Esophagus squamous epithelium (tissue), 4 donors: Measurements from ENCODE around the gene PAK6.

Experiments
- POLR2A ChIP-seq, 4 donors: fragments of 450-650 bp; IDR thresholded peaks; one replicate each; pipeline ENCODE4 v1.6.1; 2017; ENCODE audit warnings: antibody characterized with exemption in 4 of 4, mild to moderate bottlenecking in 4 of 4, moderate library complexity in 3 of 4
- TF ChIP-seq, protein P1 (sequence below), 6 experiments: fragments of 450-650 bp in 4 of 6; fragments of 200-600 bp in 2 of 6; sonication (generic) in 2 of 6; IDR thresholded peaks; one replicate each; pipeline ENCODE4 v1.5.1; 2016 to 2019; ENCODE audit warnings: antibody characterized with exemption in 6 of 6, mild to moderate bottlenecking in 4 of 6, moderate library complexity in 4 of 6

DNA sequence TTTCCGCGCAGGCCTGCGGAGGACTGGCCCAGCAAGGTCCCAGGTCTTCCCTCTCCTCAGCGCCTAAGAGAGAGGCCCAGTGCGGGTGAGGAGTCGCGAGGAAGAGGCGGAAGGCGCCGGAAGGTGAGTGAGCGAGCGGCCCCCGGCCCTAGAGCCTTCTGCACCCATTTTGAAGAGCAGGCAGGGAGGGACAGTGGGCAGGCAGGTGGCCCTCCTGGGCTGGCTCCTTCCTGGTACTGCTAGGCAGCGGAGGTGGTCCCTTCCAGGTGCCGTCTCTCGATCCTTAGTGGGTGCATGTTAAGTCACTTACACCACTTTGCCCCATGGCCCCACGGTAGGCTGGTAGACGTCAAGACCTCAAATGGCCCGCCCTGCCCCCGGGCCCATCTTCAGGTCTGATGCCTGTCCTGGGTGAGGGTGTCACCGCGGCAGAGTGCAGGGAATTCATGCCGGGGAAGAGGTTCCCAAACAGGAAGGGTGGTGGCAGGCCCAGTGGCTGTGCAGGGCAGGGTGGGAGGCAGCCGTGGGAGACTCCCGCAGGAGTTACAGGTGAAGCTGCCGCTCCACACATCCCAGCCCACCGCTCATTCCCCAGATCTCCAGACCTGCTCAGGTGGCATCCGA is 14.4 kb downstream of the PAK6 start:
- TF ChIP-seq, protein P1, sequence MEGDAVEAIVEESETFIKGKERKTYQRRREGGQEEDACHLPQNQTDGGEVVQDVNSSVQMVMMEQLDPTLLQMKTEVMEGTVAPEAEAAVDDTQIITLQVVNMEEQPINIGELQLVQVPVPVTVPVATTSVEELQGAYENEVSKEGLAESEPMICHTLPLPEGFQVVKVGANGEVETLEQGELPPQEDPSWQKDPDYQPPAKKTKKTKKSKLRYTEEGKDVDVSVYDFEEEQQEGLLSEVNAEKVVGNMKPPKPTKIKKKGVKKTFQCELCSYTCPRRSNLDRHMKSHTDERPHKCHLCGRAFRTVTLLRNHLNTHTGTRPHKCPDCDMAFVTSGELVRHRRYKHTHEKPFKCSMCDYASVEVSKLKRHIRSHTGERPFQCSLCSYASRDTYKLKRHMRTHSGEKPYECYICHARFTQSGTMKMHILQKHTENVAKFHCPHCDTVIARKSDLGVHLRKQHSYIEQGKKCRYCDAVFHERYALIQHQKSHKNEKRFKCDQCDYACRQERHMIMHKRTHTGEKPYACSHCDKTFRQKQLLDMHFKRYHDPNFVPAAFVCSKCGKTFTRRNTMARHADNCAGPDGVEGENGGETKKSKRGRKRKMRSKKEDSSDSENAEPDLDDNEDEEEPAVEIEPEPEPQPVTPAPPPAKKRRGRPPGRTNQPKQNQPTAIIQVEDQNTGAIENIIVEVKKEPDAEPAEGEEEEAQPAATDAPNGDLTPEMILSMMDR (IDR thresholded peaks at IDR 0.05) = no peak
- TF ChIP-seq POLR2A (IDR thresholded peaks at IDR 0.05) = no peak
